Activated T-cell treated with anti-CD3 and anti-CD28 coated beads, Interleukin-2, amount 50 U/mL, for 4 hours (primary cell): ENCODE data around the gene MEGF10. TPM values are rescaled to one million over a fixed set of nuclear protein-coding genes. Genes with fewer than 3 reads are reported as not detected.
"Not testable (repeated sequence)": the region's sequence is repeated elsewhere in the genome, so short reads cannot be mapped to it uniquely, and the experiment has no call there.

ENCODE experiments used
- ATAC-seq, 2 donors: fragments of 200-7000 bp; cut with Tn5 transposase; one replicate each; pipeline ENCODE4 v1.10.0; 2021
- DNase-seq: peaks from one replicate; pipeline ENCODE4 v3.0.0-alpha.2; 2020
- H3K27me3 Mint-ChIP-seq: one replicate; pipeline ENCODE4 v1.8.0; 2021; ENCODE audit warnings: low read depth, mixed read lengths
- H3K36me3 Mint-ChIP-seq: one replicate; pipeline ENCODE4 v1.8.0; 2022; ENCODE audit warnings: mixed read lengths; ENCODE audit not compliant: insufficient read depth
- H3K4me1 Mint-ChIP-seq: one replicate; pipeline ENCODE4 v1.8.0; 2021; ENCODE audit warnings: low read depth, mixed read lengths
- H3K4me3 Mint-ChIP-seq: one replicate; pipeline ENCODE4 v1.8.0; 2021; ENCODE audit warnings: mild to moderate bottlenecking, moderate library complexity, mixed read lengths
- H3K9me3 Mint-ChIP-seq: one replicate; pipeline ENCODE4 v1.8.0; 2021; ENCODE audit warnings: mixed read lengths
- total RNA-seq, 3 donors: library from RNA; stranded (reverse); gene quantifications; one replicate each; pipeline ENCODE4 v1.2.1, GENCODE V29; 2021

The MEGF10 gene
- total RNA-seq, 3 donors from 2014 or later: not detected

- Mint-ChIP-seq H3K4me1 (peaks cover 9% of the 10 kb centered on the region), H3K27me3 (peaks cover 69% of the 10 kb centered on the region), H3K9me3 (peaks cover 9% of the 10 kb centered on the region), H3K4me3 (no peak overlapping the region), H3K36me3 (peaks cover 2% of the 10 kb centered on the region)
- no peak for ATAC-seq
- DNase-seq: no peak
Measured at GRCh38 chr5:127292030-127292735, 1.6 kb downstream of the MEGF10 start.

DNA sequence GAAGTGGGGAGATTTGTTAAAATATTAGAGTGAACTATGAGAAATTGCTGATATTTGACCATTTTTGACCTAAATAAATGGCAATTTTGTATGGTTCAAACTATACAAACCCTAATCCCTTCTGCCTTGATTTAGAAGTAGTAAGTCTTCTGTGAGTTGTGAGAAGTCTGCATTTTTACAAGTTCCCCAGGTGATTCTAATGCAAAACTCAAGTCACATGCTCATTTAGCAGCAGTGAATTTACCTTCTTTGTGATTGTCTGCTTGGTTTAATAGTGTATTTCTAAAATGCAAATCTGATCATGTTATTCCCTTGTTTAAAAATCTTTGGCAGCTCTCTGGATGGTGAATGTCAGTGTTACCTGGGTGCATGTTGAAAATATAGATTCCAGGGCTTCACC is 2.8 kb downstream of the MEGF10 start:
- peaks cover 2% of the 10 kb centered on the region for H3K36me3 Mint-ChIP-seq
- H3K9me3 Mint-ChIP-seq: peaks cover 5% of the 10 kb centered on the region
- ATAC-seq (no peak), DNase-seq (no peak)
- peaks cover 9% of the 10 kb centered on the region for H3K4me1 Mint-ChIP-seq
- H3K4me3 Mint-ChIP-seq: no peak overlapping the region
- H3K27me3 Mint-ChIP-seq: peaks cover 63% of the 10 kb centered on the region

DNA sequence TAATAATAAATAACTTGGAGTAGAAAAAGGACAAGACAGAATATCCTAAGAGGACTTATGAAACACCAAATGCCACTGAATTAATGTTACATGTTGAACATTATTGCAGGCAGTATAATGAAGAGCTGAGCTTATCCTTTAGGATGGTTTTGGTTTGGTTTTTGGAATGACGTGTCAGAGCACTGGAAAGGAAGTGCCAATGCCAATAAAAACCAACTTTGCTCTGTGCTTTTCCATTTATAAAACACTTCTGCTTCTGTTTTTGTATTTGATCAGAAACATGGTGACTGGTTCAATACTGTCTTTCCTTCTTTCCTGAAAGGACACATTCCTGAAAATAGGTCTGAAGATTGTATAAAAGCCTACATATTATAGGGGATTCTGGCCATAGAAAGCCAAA is 4.2 kb downstream of the MEGF10 start:
- peaks cover 4% of the 10 kb centered on the region for H3K4me1 Mint-ChIP-seq
- H3K9me3 Mint-ChIP-seq: no peaks in the 10 kb centered on the region
- no peak for DNase-seq
- no peaks in the 10 kb centered on the region for H3K36me3 Mint-ChIP-seq
- no peak overlapping the region for H3K4me3 Mint-ChIP-seq
- H3K27me3 Mint-ChIP-seq: peaks cover 54% of the 10 kb centered on the region
- ATAC-seq: no peak

DNA sequence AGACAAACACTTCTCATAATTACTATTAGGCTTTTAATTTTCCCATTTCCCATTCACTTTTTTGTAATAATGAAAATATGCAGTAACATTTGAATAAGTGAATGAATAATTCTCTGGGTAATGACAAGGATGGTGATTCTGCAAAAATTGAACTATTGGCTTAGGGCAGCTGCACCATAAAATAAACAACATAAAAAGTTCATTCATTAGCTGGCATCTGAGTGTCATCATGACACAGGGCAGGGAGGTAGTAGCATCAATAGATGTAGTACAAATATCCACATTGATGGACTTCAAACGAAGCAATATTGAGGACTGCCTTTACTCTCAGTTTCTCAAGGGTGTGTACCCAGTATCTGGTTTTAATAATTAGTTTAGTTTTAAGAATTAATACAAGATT is 4.9 kb downstream of the MEGF10 start:
- peaks cover 4% of the 10 kb centered on the region for H3K4me1 Mint-ChIP-seq
- ATAC-seq (no peak), DNase-seq (no peak)
- H3K9me3 Mint-ChIP-seq: no peaks in the 10 kb centered on the region
- no peaks in the 10 kb centered on the region for H3K36me3 Mint-ChIP-seq
- peaks cover 48% of the 10 kb centered on the region for H3K27me3 Mint-ChIP-seq
- no peak overlapping the region for H3K4me3 Mint-ChIP-seq

GRCh38 chr5:127296321-127296720 is 5.7 kb downstream of the MEGF10 start:
- Mint-ChIP-seq H3K4me3 (no peak overlapping the region), H3K4me1 (no peaks in the 10 kb centered on the region), H3K27me3 (peaks cover 43% of the 10 kb centered on the region), H3K36me3 (no peaks in the 10 kb centered on the region), H3K9me3 (no peaks in the 10 kb centered on the region)
- DNase-seq (no peak), ATAC-seq (peak in 1 of 2 donors; percentile 18)

GRCh38 chr5:127296894-127297293 is 6.3 kb downstream of the MEGF10 start:
- H3K36me3 Mint-ChIP-seq, DNase-seq, ATAC-seq, H3K4me3 Mint-ChIP-seq, H3K4me1 Mint-ChIP-seq, H3K9me3 Mint-ChIP-seq: not testable (repeated sequence)
- peaks cover 37% of the 10 kb centered on the region for H3K27me3 Mint-ChIP-seq

GRCh38 chr5:127297348-127298035 is 6.9 kb downstream of the MEGF10 start:
- no peaks in the 10 kb centered on the region for H3K9me3 Mint-ChIP-seq
- no peak for ATAC-seq
- DNase-seq: no peak
- H3K27me3 Mint-ChIP-seq: peaks cover 31% of the 10 kb centered on the region
- H3K36me3 Mint-ChIP-seq: no peaks in the 10 kb centered on the region
- no peaks in the 10 kb centered on the region for H3K4me1 Mint-ChIP-seq
- no peak overlapping the region for H3K4me3 Mint-ChIP-seq

- Mint-ChIP-seq H3K4me3 (no peak overlapping the region), H3K36me3 (no peaks in the 10 kb centered on the region), H3K9me3 (no peaks in the 10 kb centered on the region), H3K4me1 (no peaks in the 10 kb centered on the region), H3K27me3 (peaks cover 31% of the 10 kb centered on the region)
- DNase-seq (no peak), ATAC-seq (no peak)
Measured at GRCh38 chr5:127298036-127298429, 7.4 kb downstream of the MEGF10 start.

- ATAC-seq: no peak
- Mint-ChIP-seq H3K4me1 (no peaks in the 10 kb centered on the region), H3K4me3 (no peak overlapping the region), H3K36me3 (no peaks in the 10 kb centered on the region), H3K9me3 (no peaks in the 10 kb centered on the region), H3K27me3 (peaks cover 25% of the 10 kb centered on the region)
- no peak for DNase-seq
Measured at GRCh38 chr5:127298656-127299055, 8.1 kb downstream of the MEGF10 start.

GRCh38 chr5:127299678-127300077 is 9.1 kb downstream of the MEGF10 start:
- no peaks in the 10 kb centered on the region for H3K4me1 Mint-ChIP-seq
- H3K36me3 Mint-ChIP-seq: no peaks in the 10 kb centered on the region
- DNase-seq (no peak), ATAC-seq (no peak)
- no peak overlapping the region for H3K4me3 Mint-ChIP-seq
- H3K9me3 Mint-ChIP-seq: no peaks in the 10 kb centered on the region
- H3K27me3 Mint-ChIP-seq: peaks cover 18% of the 10 kb centered on the region

- Mint-ChIP-seq H3K27me3 (peaks cover 6% of the 10 kb centered on the region), H3K9me3 (no peaks in the 10 kb centered on the region), H3K4me3 (no peak overlapping the region), H3K4me1 (no peaks in the 10 kb centered on the region), H3K36me3 (no peaks in the 10 kb centered on the region)
- no peak for ATAC-seq
- no peak for DNase-seq
Measured at GRCh38 chr5:127302509-127302908, 11.9 kb downstream of the MEGF10 start.

GRCh38 chr5:127303404-127303803 is 12.8 kb downstream of the MEGF10 start:
- Mint-ChIP-seq H3K36me3 (no peaks in the 10 kb centered on the region), H3K4me1 (no peaks in the 10 kb centered on the region), H3K27me3 (peaks cover 10% of the 10 kb centered on the region), H3K9me3 (no peaks in the 10 kb centered on the region), H3K4me3 (no peak overlapping the region)
- no peak for ATAC-seq
- no peak for DNase-seq

GRCh38 chr5:127305493-127305892 is 14.9 kb downstream of the MEGF10 start:
- ATAC-seq (no peak), DNase-seq (no peak)
- peaks cover 9% of the 10 kb centered on the region for H3K27me3 Mint-ChIP-seq
- H3K9me3 Mint-ChIP-seq: no peaks in the 10 kb centered on the region
- no peak overlapping the region for H3K4me3 Mint-ChIP-seq
- no peaks in the 10 kb centered on the region for H3K4me1 Mint-ChIP-seq
- H3K36me3 Mint-ChIP-seq: no peaks in the 10 kb centered on the region

DNA sequence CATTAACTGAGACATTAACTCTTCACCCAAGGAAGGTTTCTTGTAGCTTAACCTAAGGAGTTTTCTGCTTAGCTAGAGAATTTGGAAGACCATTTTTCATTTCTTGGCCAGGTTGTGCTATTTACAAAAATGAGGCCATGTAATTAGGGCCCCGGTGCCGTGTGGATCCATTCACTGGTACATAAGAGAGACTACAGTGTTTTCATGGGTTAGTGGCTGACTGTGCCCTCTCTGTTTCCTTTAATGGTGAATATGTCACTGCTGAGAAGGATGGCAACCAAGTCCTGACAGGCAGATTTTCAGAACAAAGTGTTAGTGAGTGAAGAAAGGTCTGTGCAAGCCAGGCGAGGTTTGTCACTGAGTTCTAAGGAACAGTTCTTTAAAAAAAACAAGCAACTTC is 15.4 kb downstream of the MEGF10 start:
- ATAC-seq (no peak), DNase-seq (no peak)
- no peaks in the 10 kb centered on the region for H3K9me3 Mint-ChIP-seq
- H3K36me3 Mint-ChIP-seq: no peaks in the 10 kb centered on the region
- H3K27me3 Mint-ChIP-seq: peaks cover 8% of the 10 kb centered on the region
- H3K4me3 Mint-ChIP-seq: no peak overlapping the region
- H3K4me1 Mint-ChIP-seq: no peaks in the 10 kb centered on the region

GRCh38 chr5:127306647-127307046 is 16.1 kb downstream of the MEGF10 start:
- no peaks in the 10 kb centered on the region for H3K36me3 Mint-ChIP-seq
- no peaks in the 10 kb centered on the region for H3K4me1 Mint-ChIP-seq
- DNase-seq (no peak), ATAC-seq (no peak)
- peaks cover 7% of the 10 kb centered on the region for H3K27me3 Mint-ChIP-seq
- no peak overlapping the region for H3K4me3 Mint-ChIP-seq
- H3K9me3 Mint-ChIP-seq: no peaks in the 10 kb centered on the region
